Cerebellar cortex (tissue), 1 donor: Measurements from ENCODE around the gene DSTN.

Experiments used
- DNase-seq: peaks from one replicate; pipeline ENCODE4 v3.0.0-alpha.2; 2015; ENCODE audit warnings: low spot score

Gene DSTN

GRCh38 chr20:17625246-17626051 lies 55.6 kb downstream of the DSTN start:
- DNase-seq, result no peak

GRCh38 chr20:17626217-17627007 lies 56.5 kb downstream of the DSTN start:
- peak; percentile 34 for DNase-seq

DNA sequence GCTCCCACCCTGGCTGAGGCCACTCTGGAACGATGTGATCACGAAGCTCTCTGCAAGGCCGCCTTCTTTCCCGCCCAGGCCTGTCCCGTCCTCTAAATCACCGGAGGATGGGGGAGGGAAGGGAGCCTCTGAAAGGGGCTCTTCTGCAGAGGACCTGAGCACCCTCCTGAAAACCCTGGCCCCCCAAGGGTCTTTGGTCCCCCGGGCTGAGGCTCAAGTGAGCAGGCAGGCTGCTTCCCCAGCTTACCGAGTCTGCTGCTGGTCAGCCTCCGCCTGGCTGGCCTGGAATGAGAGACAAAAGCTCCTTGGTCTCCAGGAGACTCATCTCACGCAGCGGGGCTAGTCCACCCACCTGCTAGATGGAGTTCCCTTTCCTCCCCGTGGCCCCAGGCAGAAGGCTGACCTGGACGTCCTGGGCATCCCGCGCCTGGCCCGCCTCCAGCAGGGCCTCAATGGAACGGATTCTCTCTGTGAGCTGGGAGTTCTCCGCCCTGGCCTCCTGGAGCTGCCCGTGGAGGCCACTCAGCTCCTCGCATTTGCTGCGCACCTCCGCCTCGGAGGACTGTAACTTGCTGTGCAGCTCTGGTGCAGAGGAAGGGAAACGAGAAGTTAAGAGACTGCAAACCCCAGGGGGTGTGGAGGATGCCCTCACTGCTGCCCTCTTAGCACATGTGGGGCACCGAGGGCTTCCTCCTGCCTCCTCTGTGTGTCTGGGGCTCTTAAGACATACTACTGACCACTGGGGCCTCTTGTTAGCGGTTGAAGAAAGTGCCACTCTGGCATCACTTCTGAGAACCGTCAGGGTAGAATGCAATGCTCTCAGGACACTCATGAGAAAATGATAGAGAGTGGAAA lies 57.5 kb downstream of the DSTN start:
- no peak for DNase-seq

- DNase-seq, result no peak
Observed at GRCh38 chr20:17628101-17628841, 58.4 kb downstream of the DSTN start.

DNA sequence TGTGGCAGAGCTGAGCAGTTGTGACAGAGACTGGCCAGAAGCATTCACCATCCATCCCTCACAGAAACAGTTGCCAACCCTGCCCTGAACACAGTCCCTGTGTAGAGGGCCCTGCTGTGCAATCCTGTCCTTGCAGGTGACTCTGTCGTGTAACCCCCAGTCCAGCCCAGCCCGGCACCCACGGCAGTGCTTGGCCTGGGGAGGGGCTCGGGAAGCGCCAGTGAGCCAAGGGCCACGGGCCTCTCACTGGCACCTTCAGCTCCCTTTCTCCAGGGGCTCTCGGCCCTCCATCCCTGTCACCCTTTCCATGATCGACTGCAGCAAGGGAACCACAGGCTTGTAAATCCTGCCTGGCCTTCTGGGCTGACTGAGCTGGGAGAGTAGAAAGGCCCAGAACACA lies 59.1 kb downstream of the DSTN start:
- no peak for DNase-seq

DNA sequence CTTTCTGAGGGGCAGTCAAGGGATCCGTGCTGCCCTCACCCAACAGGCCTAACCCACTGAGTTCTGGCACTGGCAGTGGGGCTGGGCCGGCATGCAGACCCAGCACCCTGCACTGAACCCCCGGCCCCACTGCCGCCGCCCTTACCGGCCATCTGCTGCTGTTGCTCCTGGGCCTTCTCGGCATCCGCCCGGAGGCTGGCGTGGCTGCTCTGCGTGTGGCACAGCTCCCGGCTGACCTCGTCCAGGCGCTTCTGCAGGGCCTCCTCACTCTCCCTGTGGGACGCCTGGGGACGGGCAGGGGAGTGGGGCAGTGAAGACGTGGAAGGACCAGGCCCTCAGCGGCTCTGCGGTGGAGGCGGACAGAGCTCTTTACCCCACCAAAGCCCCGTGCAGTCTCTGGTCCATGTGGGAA lies 59.8 kb downstream of the DSTN start:
- no peak for DNase-seq

GRCh38 chr20:17630151-17630805 lies 60.4 kb downstream of the DSTN start:
- DNase-seq, result no peak

DNA sequence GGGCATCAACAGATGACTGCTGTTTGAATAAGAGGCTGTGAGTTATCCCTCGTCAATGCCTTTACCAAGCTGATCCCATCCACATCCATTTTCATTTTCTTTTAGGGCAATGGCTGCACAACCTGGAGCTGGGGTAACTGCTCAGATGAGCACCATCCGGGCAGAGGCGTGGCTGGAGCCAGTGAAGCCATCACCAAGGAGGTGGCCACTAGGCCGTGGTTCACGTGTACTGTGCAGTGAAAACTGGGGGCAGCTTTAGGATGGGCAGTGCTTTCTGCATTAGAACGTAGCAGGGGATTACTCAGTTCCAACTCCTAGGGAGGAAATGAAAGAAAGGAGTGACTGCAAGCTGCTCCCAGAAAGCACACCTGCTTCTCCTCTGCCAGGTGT lies 60.9 kb downstream of the DSTN start:
- no peak for DNase-seq

- no peak for DNase-seq
Observed at GRCh38 chr20:17631576-17632319, 61.9 kb downstream of the DSTN start.

DNA sequence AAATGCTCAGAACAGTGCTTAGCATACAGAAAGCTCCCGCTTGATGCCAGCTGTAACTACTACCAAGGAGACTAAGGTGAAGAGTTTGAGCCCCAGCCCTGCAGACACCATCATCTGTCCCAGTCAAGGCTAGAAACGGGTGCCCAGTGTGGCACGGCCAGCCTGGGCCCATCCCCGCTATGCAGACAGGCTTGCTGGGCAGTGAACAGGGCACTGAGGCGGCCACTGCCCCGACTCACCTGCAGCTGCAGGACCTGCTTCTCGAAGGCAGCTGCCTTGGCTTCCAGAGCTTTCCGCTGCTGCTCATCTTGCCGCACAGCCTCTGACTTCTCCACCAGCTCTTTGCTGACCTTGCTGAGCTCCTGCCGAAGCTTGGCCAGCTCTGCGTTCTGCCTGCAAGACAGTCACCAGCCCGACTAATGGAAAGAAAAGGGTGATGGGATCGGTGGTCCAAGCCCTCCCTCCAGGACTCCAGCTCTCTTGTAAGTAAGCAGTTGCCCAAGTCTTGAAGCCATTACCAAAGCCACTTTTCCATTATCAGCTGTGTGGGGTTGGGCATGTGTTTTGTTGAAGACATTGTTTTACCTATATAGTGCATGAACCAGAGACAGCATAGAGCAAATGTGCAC lies 63.5 kb downstream of the DSTN start:
- no peak for DNase-seq

- no peak for DNase-seq
Observed at GRCh38 chr20:17633850-17634500, 64.1 kb downstream of the DSTN start.

- DNase-seq, result no peak
Observed at GRCh38 chr20:17634661-17635331, 64.9 kb downstream of the DSTN start.

DNA sequence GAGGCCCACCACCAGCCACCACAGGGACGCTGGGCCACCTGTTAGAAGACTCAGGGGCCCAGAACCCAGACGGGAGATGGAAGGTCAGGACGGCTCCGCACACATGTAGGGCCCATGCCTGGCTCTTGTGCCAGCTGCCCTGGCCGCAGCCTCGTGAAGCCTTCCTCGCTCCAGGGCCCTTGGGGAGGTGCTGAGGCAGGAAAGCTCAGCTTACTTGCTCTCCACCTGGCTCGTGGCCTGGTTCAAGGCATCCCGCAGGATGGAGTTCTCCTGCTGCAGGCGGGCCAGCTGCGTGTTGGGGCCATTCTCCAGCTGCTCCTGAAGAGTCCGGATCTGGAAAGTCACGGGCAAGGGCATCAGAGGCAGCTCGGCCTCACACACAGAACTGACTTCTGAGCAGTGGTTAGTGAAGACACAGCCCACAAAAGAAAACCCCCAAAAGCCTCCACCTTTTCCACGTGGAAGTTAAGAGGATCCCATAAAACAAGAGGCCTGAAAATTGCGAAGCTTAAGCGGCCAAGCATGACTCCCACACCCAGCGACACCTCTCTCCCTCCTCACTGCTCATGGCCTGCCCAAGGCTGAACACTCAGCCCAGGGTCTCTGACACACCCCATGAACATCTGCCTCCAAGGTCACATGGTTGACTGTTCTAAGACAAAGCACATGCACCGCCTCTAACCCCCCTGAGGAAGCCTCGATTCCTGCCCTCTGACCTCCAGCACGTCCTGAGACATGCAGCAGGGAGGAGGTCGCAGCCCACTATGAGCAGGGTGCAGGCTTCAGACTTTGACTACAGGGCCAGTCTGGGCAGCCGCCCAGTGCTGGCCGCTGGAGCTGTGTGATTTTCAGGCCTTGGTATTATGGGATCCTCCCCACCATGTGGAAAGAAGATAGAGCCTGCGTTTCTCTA lies 65.7 kb downstream of the DSTN start:
- DNase-seq, result no peak

DNA sequence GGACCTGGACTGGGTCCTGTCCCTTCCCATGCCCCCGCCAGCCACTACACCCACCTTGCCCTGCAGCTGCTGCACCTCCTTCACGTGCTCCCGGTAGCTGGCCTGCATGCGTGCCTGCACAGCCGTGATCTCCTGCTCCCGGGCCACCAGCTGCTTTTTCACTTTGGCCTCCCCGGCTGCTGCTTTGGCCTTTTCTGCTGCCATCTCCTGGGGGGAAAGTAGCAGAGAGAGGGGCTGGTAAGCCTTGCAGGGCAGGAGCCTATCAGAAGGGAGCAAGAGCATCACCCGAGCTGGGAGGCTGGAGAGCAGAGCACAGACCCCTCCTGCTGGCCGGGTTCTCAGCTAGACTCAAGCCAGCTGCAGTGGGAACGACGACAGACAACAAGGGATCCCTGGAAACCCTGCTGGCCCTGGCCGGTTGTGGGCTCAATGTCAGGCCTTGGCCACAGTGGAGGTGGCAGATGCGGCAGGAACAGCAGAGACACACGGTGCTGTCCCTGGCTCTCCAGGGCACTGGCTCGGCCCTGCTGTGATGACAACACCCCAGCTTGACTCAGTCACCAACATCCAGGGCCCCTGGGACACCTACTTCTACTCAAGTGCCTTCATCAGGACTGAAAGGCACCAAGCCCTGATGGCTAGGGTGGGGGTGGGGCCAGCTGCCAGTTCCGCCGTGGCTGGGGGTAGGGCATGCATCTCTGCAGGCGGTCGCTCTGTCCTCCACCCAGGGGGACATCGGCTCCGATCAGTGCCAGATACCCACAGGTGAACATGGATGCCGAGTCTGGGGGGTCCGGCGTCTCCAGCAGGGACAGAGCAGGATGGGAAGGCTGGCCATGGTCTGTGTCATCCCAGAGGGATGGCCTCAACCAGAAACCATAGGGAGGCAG lies 66.9 kb downstream of the DSTN start:
- DNase-seq, result no peak

GRCh38 chr20:17637413-17637780 lies 67.5 kb downstream of the DSTN start:
- no peak for DNase-seq

DNA sequence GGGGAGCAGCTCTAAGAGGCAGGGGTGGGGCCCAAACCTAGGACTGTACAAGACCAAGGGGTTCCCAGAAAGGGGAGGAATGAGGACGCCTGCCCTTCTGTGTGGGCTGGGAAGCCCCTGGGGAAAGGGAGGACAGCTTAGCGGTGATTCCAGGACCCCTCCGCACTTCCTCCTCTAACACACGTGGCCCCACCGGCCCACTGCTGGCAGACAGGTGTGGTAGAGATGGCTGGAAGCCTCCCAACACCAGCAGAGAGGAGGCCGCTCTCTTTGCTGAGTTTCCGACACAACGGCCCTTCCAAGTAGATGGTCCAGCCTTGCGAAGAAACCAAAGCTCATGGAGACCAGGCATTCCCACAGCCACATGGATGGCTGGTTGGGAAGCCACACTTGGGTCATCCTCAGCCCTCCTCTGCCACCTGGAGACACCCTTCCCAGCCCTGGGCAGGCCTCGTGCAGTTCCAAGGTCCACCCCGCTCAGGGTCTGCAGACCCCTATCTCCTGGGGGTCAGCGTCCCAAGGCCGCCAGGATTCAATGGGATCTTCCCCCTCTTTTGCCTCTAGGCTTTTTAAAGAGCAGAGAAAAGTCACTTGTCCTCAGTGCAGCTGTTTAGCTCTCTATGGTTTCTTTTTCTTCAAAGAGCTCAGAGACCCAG lies 68.2 kb downstream of the DSTN start:
- no peak for DNase-seq
